Activated naive CD8-positive, alpha-beta T cell treated with anti-CD3 and anti-CD28 coated beads, Interleukin-2, amount 50 U/mL, for 24 hours (primary cell): Measurements from ENCODE around the gene EEPD1.
"Not testable (repeated sequence)": the region's sequence is repeated elsewhere in the genome, so short reads cannot be mapped to it uniquely, and the experiment has no call there.

Experiments used
- ATAC-seq: fragments of 150-1000 bp; cut with Tn5 transposase; one replicate; pipeline ENCODE4 v1.10.0; 2021
- DNase-seq: peaks from one replicate; pipeline ENCODE4 v3.0.0; 2021
- H3K27ac Mint-ChIP-seq: one replicate; pipeline ENCODE4 v1.8.0; 2021; ENCODE audit warnings: mild to moderate bottlenecking, mixed read lengths
- H3K27me3 Mint-ChIP-seq: one replicate; pipeline ENCODE4 v1.8.0; 2021; ENCODE audit warnings: mixed read lengths
- H3K36me3 Mint-ChIP-seq: one replicate; pipeline ENCODE4 v1.8.0; 2021; ENCODE audit warnings: low read depth, mixed read lengths
- H3K4me1 Mint-ChIP-seq: one replicate; pipeline ENCODE4 v1.8.0; 2021; ENCODE audit warnings: mixed read lengths
- H3K4me3 Mint-ChIP-seq: one replicate; pipeline ENCODE4 v1.8.0; 2021; ENCODE audit warnings: mild to moderate bottlenecking, moderate library complexity, mixed read lengths
- H3K9me3 Mint-ChIP-seq: one replicate; pipeline ENCODE4 v1.8.0; 2021; ENCODE audit warnings: mixed read lengths

EEPD1 gene

DNA sequence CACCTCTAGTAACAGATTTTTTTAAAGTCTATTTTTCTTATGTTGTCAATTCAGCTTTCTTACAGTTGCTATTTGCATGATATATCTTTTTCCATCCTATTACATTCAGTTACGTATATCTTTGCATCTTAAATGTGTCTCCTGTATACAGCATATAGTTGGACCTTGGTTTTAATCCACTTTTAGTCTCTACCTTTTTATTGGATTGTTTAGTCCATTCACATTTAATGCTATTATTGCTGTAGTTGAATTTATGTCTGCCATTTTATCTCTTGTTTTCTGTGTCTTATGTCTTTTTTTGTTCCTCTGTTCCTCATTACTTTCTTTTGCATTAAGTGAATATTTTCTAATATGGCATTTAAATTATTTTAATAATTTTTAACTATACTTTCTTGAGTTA lies 100.6 kb downstream of the EEPD1 start:
- no peak for DNase-seq
- Mint-ChIP-seq H3K27ac (no peak overlapping the region), H3K4me1 (no peaks in the 10 kb centered on the region)

GRCh38 chr7:36258510-36259259 lies 105.6 kb downstream of the EEPD1 start:
- H3K9me3 Mint-ChIP-seq: peaks cover 21% of the 10 kb centered on the region

More for the DNA sequence above, 100.6 kb downstream of the EEPD1 start:
- Mint-ChIP-seq H3K36me3 (no peaks in the 10 kb centered on the region), H3K9me3 (peaks cover 30% of the 10 kb centered on the region), H3K27me3 (no peaks in the 10 kb centered on the region), H3K4me3 (no peak overlapping the region)
- ATAC-seq: no peak

DNA sequence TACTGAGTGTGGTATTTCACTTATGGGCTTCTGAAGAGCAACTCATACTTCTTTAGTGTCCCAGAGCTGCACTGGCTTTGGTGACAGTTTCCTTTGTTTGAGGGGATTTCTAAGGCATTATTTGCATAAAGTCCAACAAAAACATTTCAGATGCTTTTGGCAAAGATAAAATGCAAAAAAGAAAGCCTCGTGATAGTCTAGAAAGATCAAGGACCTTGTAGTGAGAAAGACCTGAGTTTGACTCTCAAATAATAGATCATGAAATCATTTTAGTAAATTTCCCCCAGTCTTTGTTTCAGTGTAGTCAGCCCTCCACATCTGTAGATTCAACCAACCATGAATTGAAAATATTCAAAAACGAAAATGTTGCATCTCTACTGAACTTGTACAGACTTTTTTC lies 107.4 kb downstream of the EEPD1 start:
- H3K36me3 Mint-ChIP-seq: no peaks in the 10 kb centered on the region
- H3K4me3 Mint-ChIP-seq: no peak overlapping the region
- H3K27me3 Mint-ChIP-seq: no peaks in the 10 kb centered on the region
- DNase-seq (no peak), ATAC-seq (no peak)
- H3K9me3 Mint-ChIP-seq: peaks cover 7% of the 10 kb centered on the region
- no peak overlapping the region for H3K27ac Mint-ChIP-seq
- peaks cover 12% of the 10 kb centered on the region for H3K4me1 Mint-ChIP-seq

More at GRCh38 chr7:36258510-36259259, 105.6 kb downstream of the EEPD1 start:
- not testable (repeated sequence) for H3K36me3 Mint-ChIP-seq, ATAC-seq, DNase-seq, H3K27me3 Mint-ChIP-seq, H3K27ac Mint-ChIP-seq, H3K4me3 Mint-ChIP-seq
- peaks cover 11% of the 10 kb centered on the region for H3K4me1 Mint-ChIP-seq

DNA sequence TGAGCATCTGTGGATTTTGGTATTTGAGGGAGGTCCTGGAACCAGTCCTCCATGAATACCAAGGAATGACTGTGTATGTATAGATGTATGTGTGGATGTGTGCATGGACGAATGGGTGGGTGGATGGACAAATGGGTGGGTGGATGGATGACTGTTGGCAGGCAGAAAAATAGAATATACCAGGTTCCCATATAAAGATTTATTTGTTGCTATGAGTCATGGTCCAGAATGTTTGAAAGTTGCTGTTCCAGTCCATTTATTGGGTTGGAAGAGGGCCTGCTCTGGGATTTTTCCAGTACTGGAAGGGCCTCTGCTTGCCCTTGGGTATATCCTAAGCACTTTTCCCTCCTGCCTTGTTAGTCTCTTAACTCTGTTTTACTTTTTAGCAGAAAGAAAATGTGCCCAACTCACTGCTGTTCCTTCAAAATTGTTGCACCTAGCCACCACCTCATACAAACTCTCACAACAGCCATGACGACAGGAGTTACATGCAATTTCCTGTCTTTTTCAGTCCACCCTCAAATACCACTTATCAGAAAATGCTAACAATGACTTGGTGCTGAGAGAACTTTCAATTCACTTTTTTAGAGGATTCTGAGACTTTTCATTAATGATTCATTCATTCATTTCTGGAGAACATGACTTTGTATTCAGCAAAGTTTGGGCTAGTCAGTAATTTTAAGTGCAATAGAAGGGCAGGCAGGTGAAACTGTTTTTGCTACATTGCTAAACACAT lies 108.1 kb downstream of the EEPD1 start:
- H3K4me1 Mint-ChIP-seq: peaks cover 12% of the 10 kb centered on the region
- H3K36me3 Mint-ChIP-seq: no peaks in the 10 kb centered on the region
- peaks cover under 1% of the 10 kb centered on the region for H3K9me3 Mint-ChIP-seq
- no peaks in the 10 kb centered on the region for H3K27me3 Mint-ChIP-seq
- H3K4me3 Mint-ChIP-seq: no peak overlapping the region
- DNase-seq (no peak), ATAC-seq (no peak)
- peak overlapping the region; percentile 24 for H3K27ac Mint-ChIP-seq

- Mint-ChIP-seq H3K4me3 (no peak overlapping the region), H3K9me3 (no peaks in the 10 kb centered on the region), H3K27me3 (no peaks in the 10 kb centered on the region), H3K27ac (no peak overlapping the region), H3K36me3 (no peaks in the 10 kb centered on the region), H3K4me1 (peaks cover 12% of the 10 kb centered on the region)
- DNase-seq (no peak), ATAC-seq (no peak)
Observed at GRCh38 chr7:36262309-36263094, 109.4 kb downstream of the EEPD1 start.

GRCh38 chr7:36263095-36263484 lies 110.0 kb downstream of the EEPD1 start:
- H3K36me3 Mint-ChIP-seq: no peaks in the 10 kb centered on the region
- H3K9me3 Mint-ChIP-seq: no peaks in the 10 kb centered on the region
- no peaks in the 10 kb centered on the region for H3K27me3 Mint-ChIP-seq
- H3K27ac Mint-ChIP-seq: no peak overlapping the region
- H3K4me1 Mint-ChIP-seq: peaks cover 12% of the 10 kb centered on the region
- DNase-seq (no peak), ATAC-seq (no peak)
- no peak overlapping the region for H3K4me3 Mint-ChIP-seq

DNA sequence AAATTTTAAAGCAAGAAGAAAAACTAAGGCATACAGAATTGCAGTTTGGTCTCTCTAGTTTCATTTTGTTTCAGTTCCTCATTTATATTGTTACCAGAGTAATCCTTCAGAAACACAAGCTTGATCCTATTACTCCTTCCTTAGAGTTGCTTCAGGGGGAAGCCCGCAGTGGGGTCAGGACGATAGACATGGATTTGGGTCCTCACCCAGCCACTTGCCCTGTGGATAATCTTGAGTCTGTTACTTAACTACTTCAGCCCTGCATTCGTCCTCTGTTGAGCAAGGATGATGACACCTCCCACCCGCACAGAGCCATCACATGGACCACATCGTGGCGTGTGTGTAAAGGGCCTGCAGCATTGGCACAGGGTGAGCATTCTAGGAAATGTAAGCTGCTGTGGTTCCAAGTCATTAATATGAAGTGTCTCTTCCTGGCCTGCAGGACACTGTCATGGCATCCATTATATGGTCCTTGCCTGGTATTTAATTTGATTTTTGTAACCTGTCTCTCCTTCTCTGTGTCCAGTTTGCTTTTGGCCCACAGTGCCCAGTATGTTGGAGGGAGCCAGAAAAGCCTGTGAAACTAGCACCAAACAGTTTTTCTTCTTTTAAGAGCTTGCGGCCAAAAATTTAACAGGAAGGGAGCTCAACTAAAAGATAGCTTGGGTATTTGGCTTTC lies 111.2 kb downstream of the EEPD1 start:
- no peaks in the 10 kb centered on the region for H3K9me3 Mint-ChIP-seq
- no peak for ATAC-seq
- H3K27me3 Mint-ChIP-seq: no peaks in the 10 kb centered on the region
- H3K4me1 Mint-ChIP-seq: peaks cover 12% of the 10 kb centered on the region
- DNase-seq: no peak
- H3K36me3 Mint-ChIP-seq: no peaks in the 10 kb centered on the region
- H3K4me3 Mint-ChIP-seq: no peak overlapping the region
- H3K27ac Mint-ChIP-seq: no peak overlapping the region

GRCh38 chr7:36264913-36265516 lies 112.0 kb downstream of the EEPD1 start:
- Mint-ChIP-seq H3K4me1 (peaks cover 12% of the 10 kb centered on the region), H3K36me3 (no peaks in the 10 kb centered on the region), H3K4me3 (no peak overlapping the region), H3K27me3 (no peaks in the 10 kb centered on the region), H3K27ac (no peak overlapping the region), H3K9me3 (no peaks in the 10 kb centered on the region)
- ATAC-seq: no peak
- no peak for DNase-seq

DNA sequence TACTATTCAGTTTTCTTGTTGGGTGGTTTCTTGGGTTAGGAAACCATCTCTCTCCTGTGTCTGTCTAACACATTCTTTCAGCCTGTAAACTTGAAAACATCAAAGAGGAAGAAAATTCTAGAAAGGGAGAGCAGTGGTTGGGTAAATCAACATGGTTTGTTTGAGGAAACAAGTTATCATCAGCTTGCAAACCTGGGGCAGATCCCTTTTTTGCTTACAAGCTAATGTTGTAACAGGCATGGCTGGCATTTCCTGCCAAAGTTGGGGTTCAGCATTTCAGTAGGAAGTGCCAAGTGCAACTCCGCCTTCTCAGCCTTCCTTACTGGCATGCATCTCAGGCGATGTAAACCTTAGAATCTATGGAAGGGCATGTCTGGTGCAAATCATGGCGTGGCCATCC lies 112.6 kb downstream of the EEPD1 start:
- Mint-ChIP-seq H3K27ac (no peak overlapping the region), H3K27me3 (no peaks in the 10 kb centered on the region), H3K36me3 (no peaks in the 10 kb centered on the region), H3K4me1 (peaks cover 12% of the 10 kb centered on the region), H3K4me3 (no peak overlapping the region), H3K9me3 (no peaks in the 10 kb centered on the region)
- DNase-seq (no peak), ATAC-seq (no peak)

GRCh38 chr7:36266190-36266589 lies 113.1 kb downstream of the EEPD1 start:
- H3K9me3 Mint-ChIP-seq: no peaks in the 10 kb centered on the region
- H3K36me3 Mint-ChIP-seq: no peaks in the 10 kb centered on the region
- DNase-seq (no peak), ATAC-seq (no peak)
- no peak overlapping the region for H3K4me3 Mint-ChIP-seq
- no peaks in the 10 kb centered on the region for H3K27me3 Mint-ChIP-seq
- H3K27ac Mint-ChIP-seq: no peak overlapping the region
- H3K4me1 Mint-ChIP-seq: peaks cover 9% of the 10 kb centered on the region

DNA sequence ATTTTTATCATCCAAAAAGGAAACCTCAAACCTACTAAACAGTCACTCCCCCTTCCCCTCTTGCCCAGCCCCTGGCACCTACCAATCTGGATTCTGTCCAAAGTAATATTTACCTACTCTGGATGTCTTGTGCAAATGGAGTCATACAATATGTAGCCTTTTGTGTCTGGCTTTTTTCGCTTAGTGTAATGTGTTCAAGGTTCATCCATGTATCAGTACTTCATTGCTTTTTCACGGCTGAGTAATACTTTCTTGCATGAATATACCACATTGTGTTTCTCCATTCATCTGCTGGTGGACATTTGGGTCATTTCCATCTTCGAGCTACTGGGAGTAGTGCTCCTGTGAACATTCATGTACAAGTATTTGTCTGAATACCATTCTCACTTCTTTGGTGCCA lies 113.6 kb downstream of the EEPD1 start:
- H3K27ac Mint-ChIP-seq: no peak overlapping the region
- H3K27me3 Mint-ChIP-seq: no peaks in the 10 kb centered on the region
- ATAC-seq: no peak
- no peaks in the 10 kb centered on the region for H3K36me3 Mint-ChIP-seq
- peaks cover 5% of the 10 kb centered on the region for H3K4me1 Mint-ChIP-seq
- no peaks in the 10 kb centered on the region for H3K9me3 Mint-ChIP-seq
- no peak for DNase-seq
- H3K4me3 Mint-ChIP-seq: no peak overlapping the region

DNA sequence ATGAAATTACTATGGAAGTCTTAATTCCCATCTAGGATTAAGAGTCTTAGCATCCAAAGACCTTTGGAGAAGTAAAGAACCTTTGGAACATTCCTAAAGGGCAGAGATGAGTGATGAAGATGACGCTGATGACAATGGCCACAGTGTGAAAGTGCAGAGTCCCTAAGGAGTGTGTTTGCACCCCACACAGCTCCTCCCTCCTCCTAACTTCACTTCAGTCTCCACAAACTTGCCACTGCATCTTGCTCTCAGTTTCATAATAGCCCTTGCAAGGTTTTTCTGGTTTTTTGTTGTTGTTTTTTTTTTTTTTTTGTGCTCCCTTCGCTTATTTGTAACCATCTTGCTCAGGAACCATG lies 119.1 kb downstream of the EEPD1 start:
- DNase-seq (no peak), ATAC-seq (no peak)
- Mint-ChIP-seq H3K27ac (no peak overlapping the region), H3K27me3 (no peaks in the 10 kb centered on the region), H3K4me1 (no peaks in the 10 kb centered on the region), H3K4me3 (no peak overlapping the region), H3K36me3 (no peaks in the 10 kb centered on the region), H3K9me3 (no peaks in the 10 kb centered on the region)

DNA sequence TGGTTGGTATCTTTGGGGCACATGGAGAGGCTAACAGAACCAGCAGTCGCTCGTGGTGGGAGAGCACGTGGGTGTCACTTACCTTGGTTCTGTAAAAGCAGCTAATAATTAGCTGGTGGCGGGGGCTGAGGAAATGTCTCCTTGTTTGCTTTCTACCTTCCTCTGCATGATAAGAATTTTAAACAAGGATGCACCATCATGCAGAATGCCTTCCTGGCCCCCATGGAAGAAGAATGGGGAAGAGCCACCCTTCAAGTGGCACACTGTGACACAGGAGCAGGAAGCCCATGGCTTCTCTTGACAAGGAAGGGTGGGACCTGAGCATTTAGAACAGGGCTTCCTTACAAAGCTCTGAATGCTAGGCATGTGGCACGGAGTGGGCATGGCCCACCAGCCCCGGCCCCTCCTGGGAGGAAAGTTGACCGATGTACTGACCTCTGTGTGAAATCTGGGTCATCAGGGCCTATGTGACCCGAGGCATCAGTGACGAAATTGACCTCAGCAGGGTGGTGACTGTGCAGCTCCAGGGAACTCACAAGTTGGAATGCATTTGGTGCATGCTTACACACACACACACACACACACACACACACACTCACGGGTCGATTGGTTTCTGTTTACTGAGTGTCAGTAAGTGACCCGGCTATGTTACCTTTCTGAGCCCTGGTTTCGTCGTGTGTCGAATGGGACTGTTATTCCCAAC lies 119.7 kb downstream of the EEPD1 start:
- ATAC-seq: no peak

GRCh38 chr7:36273836-36274235 lies 120.8 kb downstream of the EEPD1 start:
- H3K27ac Mint-ChIP-seq: no peak overlapping the region
- DNase-seq (no peak), ATAC-seq (no peak)
- no peaks in the 10 kb centered on the region for H3K9me3 Mint-ChIP-seq
- no peaks in the 10 kb centered on the region for H3K27me3 Mint-ChIP-seq
- no peaks in the 10 kb centered on the region for H3K4me1 Mint-ChIP-seq
- no peak overlapping the region for H3K4me3 Mint-ChIP-seq
- no peaks in the 10 kb centered on the region for H3K36me3 Mint-ChIP-seq

More for the DNA sequence above, 119.7 kb downstream of the EEPD1 start:
- no peak overlapping the region for H3K27ac Mint-ChIP-seq
- H3K4me1 Mint-ChIP-seq: no peaks in the 10 kb centered on the region
- H3K9me3 Mint-ChIP-seq: no peaks in the 10 kb centered on the region
- no peak for DNase-seq
- no peaks in the 10 kb centered on the region for H3K27me3 Mint-ChIP-seq
- no peaks in the 10 kb centered on the region for H3K36me3 Mint-ChIP-seq
- no peak overlapping the region for H3K4me3 Mint-ChIP-seq
